PC-3 (cell line): ENCODE measurements around the gene CYCS. TPM values are rescaled to one million over a fixed set of nuclear protein-coding genes. Genes with fewer than 3 reads are reported as not detected.

Experiments used
- ATAC-seq: fragments of 200-7000 bp; cut with Tn5 transposase; 2 replicates; pipeline ENCODE4 v1.9.1; 2020; ENCODE audit warnings: mild to moderate bottlenecking, moderate library complexity
- BruUV-seq: library from RNA; stranded (reverse); fragments of 400-500 nt; replicated peaks from 2 replicates; lab custom pipeline; 2021; lab: Mats Ljungman, UMichigan
- CTCF ChIA-PET: fragments of 300-600 bp; sonication (Branson Sonifier 250); formaldehyde crosslinking; loops from one replicate; lab custom pipeline; 2022; ENCODE audit warnings: antibody characterized with exemption; lab: Charles Lee
- POLR2A ChIA-PET: fragments of 300-600 bp; sonication (Branson Sonifier 250); formaldehyde crosslinking; loops from one replicate; lab custom pipeline; 2022; ENCODE audit warnings: antibody characterized with exemption; ENCODE audit not compliant: unreplicated experiment; lab: Charles Lee
- DNase-seq: peaks from one replicate; pipeline ENCODE4 v3.0.0-alpha.2; 2015
- H2AFZ ChIP-seq: fragments of 300-600 bp; sonication (generic); 2 replicates; pipeline ENCODE4 v1.6.0; 2016; ENCODE audit warnings: antibody characterized with exemption, low read length
- H3F3A ChIP-seq: fragments of 300-600 bp; sonication (generic); one replicate; pipeline ENCODE4 v1.6.0; 2017; ENCODE audit warnings: antibody characterized with exemption, low read length, control low read depth, mild to moderate bottlenecking; ENCODE audit not compliant: unreplicated experiment
- H3K27ac ChIP-seq: fragments of 300-600 bp; sonication (generic); 2 replicates; pipeline ENCODE4 v1.5.1; 2016; ENCODE audit warnings: mild to moderate bottlenecking, low read length
- H3K27me3 ChIP-seq: fragments of 300-600 bp; sonication (generic); 2 replicates; pipeline ENCODE4 v1.6.1; 2016; ENCODE audit warnings: low read length, mixed read lengths
- H3K36me3 ChIP-seq: fragments of 300-600 bp; sonication (generic); 2 replicates; pipeline ENCODE4 v1.6.1; 2016; ENCODE audit warnings: low read depth, mixed run types, low read length, mixed read lengths
- H3K4me1 ChIP-seq: fragments of 300-600 bp; sonication (generic); 2 replicates; pipeline ENCODE4 v1.5.1; 2016; ENCODE audit warnings: low read length; ENCODE audit not compliant: insufficient read depth
- H3K4me2 ChIP-seq: fragments of 300-600 bp; sonication (generic); 2 replicates; pipeline ENCODE4 v1.6.0; 2016; ENCODE audit warnings: low read length
- H3K4me3 ChIP-seq: fragments of 300-600 bp; sonication (generic); 2 replicates; pipeline ENCODE4 v1.5.1; 2016; ENCODE audit warnings: mild to moderate bottlenecking, low read length, mixed read lengths
- H3K79me2 ChIP-seq: fragments of 300-600 bp; sonication (generic); 2 replicates; pipeline ENCODE4 v1.6.1; 2017; ENCODE audit warnings: low read length, mixed read lengths
- H3K9ac ChIP-seq: fragments of 300-600 bp; sonication (generic); 2 replicates; pipeline ENCODE4 v1.6.0; 2016; ENCODE audit warnings: mild to moderate bottlenecking, low read length
- H3K9me2 ChIP-seq: fragments of 300-600 bp; sonication (generic); replicated peaks from 2 replicates; pipeline ENCODE4 v1.6.1; 2016; ENCODE audit warnings: mixed run types, low read length, mixed read lengths
- H3K9me3 ChIP-seq: fragments of 300-600 bp; sonication (generic); 2 replicates; pipeline ENCODE4 v1.6.1; 2016; ENCODE audit warnings: low read length, mixed read lengths
- H4K20me1 ChIP-seq: fragments of 300-600 bp; sonication (generic); 2 replicates; pipeline ENCODE4 v1.6.1; 2016; ENCODE audit warnings: low read length, mixed read lengths
- EZH2 ChIP-seq: fragments of 300-600 bp; sonication (generic); IDR thresholded peaks from one replicate; pipeline ENCODE4 v1.6.1; 2017; ENCODE audit warnings: antibody characterized with exemption, mild to moderate bottlenecking, low read length; ENCODE audit not compliant: unreplicated experiment
- EZH2phosphoT487 ChIP-seq: fragments of 300-600 bp; sonication (generic); IDR thresholded peaks from 2 replicates; pipeline ENCODE4 v1.6.1; 2018; ENCODE audit warnings: mild to moderate bottlenecking, antibody characterized with exemption, low read length, borderline replicate concordance
- intact Hi-C: fragments of 100-400 bp; cut with micrococcal nuclease; formaldehyde crosslinking; loops from 2 replicates; pipeline ENCODE4 v1.9.0; 2023
- total RNA-seq: library from RNA; depleted of rRNA; stranded (reverse); fragments of >200 nt; gene quantifications from 2 replicates; pipeline ENCODE4 v1.2.3, GENCODE V29; 2014
- TF ChIP-seq, protein P1 (sequence below): fragments of 300-600 bp; sonication (generic); conservative IDR thresholded peaks from 2 replicates; pipeline ENCODE4 v1.5.1; 2017; ENCODE audit warnings: antibody characterized with exemption, low read depth, mild to moderate bottlenecking, low read length

Gene CYCS
- total RNA-seq, 1 experiment from 2014 or later, result 101 TPM

- Histone ChIP-seq H3K9me3 (no peaks in the 10 kb centered on the region), H3F3A (no peaks in the 10 kb centered on the region), H3K4me2 (no peak overlapping the region), H3K9me2 (no peaks in the 10 kb centered on the region), H4K20me1 (no peaks in the 10 kb centered on the region), H3K36me3 (no peaks in the 10 kb centered on the region), H3K27ac (no peak overlapping the region), H3K4me3 (no peak overlapping the region), H2AFZ (no peak overlapping the region), H3K4me1 (no peaks in the 10 kb centered on the region), H3K9ac (no peak overlapping the region), H3K27me3 (no peaks in the 10 kb centered on the region), H3K79me2 (no peaks in the 10 kb centered on the region)
- ChIA-PET POLR2A (no interaction called here), CTCF (no interaction called here)
- TF ChIP-seq EZH2phosphoT487 (no peak), EZH2 (no peak)
- TF ChIP-seq, protein P1, sequence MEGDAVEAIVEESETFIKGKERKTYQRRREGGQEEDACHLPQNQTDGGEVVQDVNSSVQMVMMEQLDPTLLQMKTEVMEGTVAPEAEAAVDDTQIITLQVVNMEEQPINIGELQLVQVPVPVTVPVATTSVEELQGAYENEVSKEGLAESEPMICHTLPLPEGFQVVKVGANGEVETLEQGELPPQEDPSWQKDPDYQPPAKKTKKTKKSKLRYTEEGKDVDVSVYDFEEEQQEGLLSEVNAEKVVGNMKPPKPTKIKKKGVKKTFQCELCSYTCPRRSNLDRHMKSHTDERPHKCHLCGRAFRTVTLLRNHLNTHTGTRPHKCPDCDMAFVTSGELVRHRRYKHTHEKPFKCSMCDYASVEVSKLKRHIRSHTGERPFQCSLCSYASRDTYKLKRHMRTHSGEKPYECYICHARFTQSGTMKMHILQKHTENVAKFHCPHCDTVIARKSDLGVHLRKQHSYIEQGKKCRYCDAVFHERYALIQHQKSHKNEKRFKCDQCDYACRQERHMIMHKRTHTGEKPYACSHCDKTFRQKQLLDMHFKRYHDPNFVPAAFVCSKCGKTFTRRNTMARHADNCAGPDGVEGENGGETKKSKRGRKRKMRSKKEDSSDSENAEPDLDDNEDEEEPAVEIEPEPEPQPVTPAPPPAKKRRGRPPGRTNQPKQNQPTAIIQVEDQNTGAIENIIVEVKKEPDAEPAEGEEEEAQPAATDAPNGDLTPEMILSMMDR, result no peak
- ATAC-seq (no peak), DNase-seq (no peak)
- BruUV-seq, result no TSS peak
- intact Hi-C loops, result no loop called here
Measured at GRCh38 chr7:25171516-25171915, 46.5 kb upstream of the CYCS start.

DNA sequence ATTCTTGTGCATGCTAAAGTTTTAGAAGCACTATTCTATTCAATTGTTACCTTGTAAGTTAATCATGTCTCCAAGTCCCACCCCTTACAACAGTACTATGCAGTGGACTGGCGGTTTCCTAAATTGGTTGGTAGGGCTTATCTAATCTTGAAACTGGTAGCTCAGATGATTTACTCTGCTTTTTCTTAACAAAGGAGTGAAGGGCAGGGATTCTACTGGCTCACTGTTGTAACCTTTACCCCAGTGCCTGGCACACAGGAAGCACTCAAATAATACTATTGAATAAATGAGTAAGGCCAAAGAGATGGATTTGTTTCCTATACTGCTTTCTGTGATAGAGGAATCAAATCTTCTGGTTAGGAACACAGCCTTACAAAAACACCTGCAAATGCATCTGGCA lies 46.0 kb upstream of the CYCS start:
- H2AFZ ChIP-seq, result no peak overlapping the region

GRCh38 chr7:25169683-25170082 lies 44.6 kb upstream of the CYCS start:
- Histone ChIP-seq H3K4me1 (no peaks in the 10 kb centered on the region), H3K27ac (no peak overlapping the region), H3K4me3 (no peak overlapping the region), H3K79me2 (no peaks in the 10 kb centered on the region), H3K27me3 (no peaks in the 10 kb centered on the region), H3K4me2 (no peak overlapping the region), H3K36me3 (no peaks in the 10 kb centered on the region), H3F3A (no peaks in the 10 kb centered on the region), H3K9me3 (no peaks in the 10 kb centered on the region), H3K9ac (no peak overlapping the region), H3K9me2 (no peaks in the 10 kb centered on the region), H2AFZ (no peak overlapping the region), H4K20me1 (no peaks in the 10 kb centered on the region)
- ATAC-seq (no peak), DNase-seq (no peak)
- BruUV-seq, result no TSS peak
- intact Hi-C loops, result no loop called here
- POLR2A ChIA-PET, result no interaction called here
- TF ChIP-seq, protein P1, result no peak
- no peak for TF ChIP-seq EZH2
- TF ChIP-seq EZH2phosphoT487, result no peak
- CTCF ChIA-PET, result no interaction called here

More for the DNA sequence above, 46.0 kb upstream of the CYCS start:
- Histone ChIP-seq H3K79me2 (no peaks in the 10 kb centered on the region), H3K27me3 (no peaks in the 10 kb centered on the region), H3K4me2 (no peak overlapping the region), H3K9ac (no peak overlapping the region), H3K4me3 (no peak overlapping the region), H3K4me1 (no peaks in the 10 kb centered on the region), H3K36me3 (no peaks in the 10 kb centered on the region), H3F3A (no peaks in the 10 kb centered on the region), H3K9me3 (no peaks in the 10 kb centered on the region), H4K20me1 (no peaks in the 10 kb centered on the region), H3K9me2 (no peaks in the 10 kb centered on the region), H3K27ac (no peak overlapping the region)
- CTCF ChIA-PET, result no interaction called here
- no peak for TF ChIP-seq EZH2phosphoT487
- no peak for TF ChIP-seq EZH2
- TF ChIP-seq, protein P1, result no peak
- POLR2A ChIA-PET, result no interaction called here
- no TSS peak for BruUV-seq
- intact Hi-C loops, result no loop called here
- DNase-seq, result no peak
- no peak for ATAC-seq
